HG02938 (cell line): ENCODE data around the gene SENP1.

ENCODE experiments used
- ATAC-seq: cut with Tn5 transposase; IDR thresholded peaks from one replicate; pipeline ENCODE4 v1.9.1; 2021; ENCODE audit warnings: mild to moderate bottlenecking, moderate library complexity; ENCODE audit not compliant: unreplicated experiment

SENP1 gene

GRCh38 chr12:48021485-48022179 lies 84.2 kb downstream of the SENP1 start:
- ATAC-seq = no peak

GRCh38 chr12:48019639-48020265 lies 86.1 kb downstream of the SENP1 start:
- ATAC-seq = no peak

- no peak for ATAC-seq
Measured at GRCh38 chr12:48018618-48018995, 87.3 kb downstream of the SENP1 start.

- no peak for ATAC-seq
Measured at GRCh38 chr12:48017921-48018617, 87.8 kb downstream of the SENP1 start.

- ATAC-seq = no peak
Measured at GRCh38 chr12:48017496-48017895, 88.4 kb downstream of the SENP1 start.

- no peak for ATAC-seq
Measured at GRCh38 chr12:48016373-48017020, 89.4 kb downstream of the SENP1 start.

GRCh38 chr12:48015954-48016353 lies 89.9 kb downstream of the SENP1 start:
- no peak for ATAC-seq

GRCh38 chr12:48015129-48015528 lies 90.8 kb downstream of the SENP1 start:
- ATAC-seq = no peak

- no peak for ATAC-seq
Measured at GRCh38 chr12:48013287-48013686, 92.6 kb downstream of the SENP1 start.

GRCh38 chr12:48012070-48012469 lies 93.8 kb downstream of the SENP1 start:
- no peak for ATAC-seq

GRCh38 chr12:48010366-48010970 lies 95.4 kb downstream of the SENP1 start:
- ATAC-seq = no peak

- no peak for ATAC-seq
Measured at GRCh38 chr12:48009471-48009870, 96.4 kb downstream of the SENP1 start.

GRCh38 chr12:48008950-48009349 lies 96.9 kb downstream of the SENP1 start:
- ATAC-seq = no peak

GRCh38 chr12:48008349-48008748 lies 97.5 kb downstream of the SENP1 start:
- ATAC-seq = no peak

- no peak for ATAC-seq
Measured at GRCh38 chr12:48007206-48007605, 98.7 kb downstream of the SENP1 start.

- ATAC-seq = no peak
Measured at GRCh38 chr12:48005750-48006021, 100.2 kb downstream of the SENP1 start.

GRCh38 chr12:48005001-48005749 lies 100.7 kb downstream of the SENP1 start:
- ATAC-seq = no peak

GRCh38 chr12:48004053-48004941 lies 101.6 kb downstream of the SENP1 start, which contains the start of gene COL2A1:
Gene COL2A1 (minus strand): TSS chr12:48004476. CDS start chr12:48004321, 155 bp downstream.
- ATAC-seq = no peak

- ATAC-seq = no peak
Measured at GRCh38 chr12:48003226-48004052, 102.4 kb downstream of the SENP1 start.
